Activated CD4-positive, alpha-beta T cell treated with anti-CD3 and anti-CD28 coated beads, Interleukin-2, amount 10 ng/mL, durations not matched to agents 24 days and 14 days (primary cell): ENCODE data around the gene LAPTM4A. TPM values are rescaled to one million over a fixed set of nuclear protein-coding genes. Genes with fewer than 3 reads are reported as not detected.

Source experiments
- DNase-seq: peaks from one replicate; pipeline ENCODE4 v3.0.0; 2022
- H3K27ac Mint-ChIP-seq: one replicate; pipeline ENCODE4 v1.8.0; 2022; ENCODE audit warnings: mild to moderate bottlenecking, mixed read lengths
- H3K27me3 Mint-ChIP-seq: one replicate; pipeline ENCODE4 v1.8.0; 2022; ENCODE audit warnings: mixed read lengths
- H3K36me3 Mint-ChIP-seq: one replicate; pipeline ENCODE4 v1.8.0; 2022; ENCODE audit warnings: low read depth, mild to moderate bottlenecking, mixed read lengths
- H3K4me1 Mint-ChIP-seq: one replicate; pipeline ENCODE4 v1.8.0; 2021; ENCODE audit warnings: mixed read lengths
- H3K4me3 Mint-ChIP-seq: one replicate; pipeline ENCODE4 v1.8.0; 2022; ENCODE audit warnings: mild to moderate bottlenecking, moderate library complexity, mixed read lengths
- H3K9me3 Mint-ChIP-seq: one replicate; pipeline ENCODE4 v1.8.0; 2021; ENCODE audit warnings: mixed read lengths
- intact Hi-C: fragments of 100-400 bp; cut with micrococcal nuclease; formaldehyde crosslinking; loops from one replicate; pipeline ENCODE4 v1.15.1; 2023
- total RNA-seq: library from RNA; stranded (reverse); gene quantifications from 2 replicates; pipeline ENCODE4 v1.2.3, GENCODE V29; 2022

LAPTM4A gene
- total RNA-seq, 1 donor from 2014 or later = 25.3 TPM

GRCh38 chr2:20069756-20070155, 18.3 kb upstream of the LAPTM4A start:
- no peak for DNase-seq
- Mint-ChIP-seq H3K4me1 (no peaks in the 10 kb centered on the region), H3K9me3 (no peaks in the 10 kb centered on the region), H3K4me3 (no peak overlapping the region), H3K36me3 (no peaks in the 10 kb centered on the region), H3K27ac (no peak overlapping the region), H3K27me3 (peaks cover 3% of the 10 kb centered on the region)
- intact Hi-C loops = no loop called here

- no peak for DNase-seq
- H3K27me3 Mint-ChIP-seq = peaks cover 3% of the 10 kb centered on the region
- no peaks in the 10 kb centered on the region for H3K9me3 Mint-ChIP-seq
- no peak overlapping the region for H3K4me3 Mint-ChIP-seq
- no peaks in the 10 kb centered on the region for H3K4me1 Mint-ChIP-seq
- no peak overlapping the region for H3K27ac Mint-ChIP-seq
- intact Hi-C loops = no loop called here
- H3K36me3 Mint-ChIP-seq = no peaks in the 10 kb centered on the region
Observed at GRCh38 chr2:20067992-20068584, 16.7 kb upstream of the LAPTM4A start.

- H3K27ac Mint-ChIP-seq = no peak overlapping the region
- no peak for DNase-seq
- H3K36me3 Mint-ChIP-seq = no peaks in the 10 kb centered on the region
Observed at GRCh38 chr2:20065885-20066602, 14.6 kb upstream of the LAPTM4A start.

GRCh38 chr2:20064841-20065240, 13.4 kb upstream of the LAPTM4A start:
- Mint-ChIP-seq H3K4me3 (no peak overlapping the region), H3K27ac (no peak overlapping the region), H3K9me3 (no peaks in the 10 kb centered on the region), H3K36me3 (no peaks in the 10 kb centered on the region), H3K4me1 (no peaks in the 10 kb centered on the region), H3K27me3 (peaks cover 7% of the 10 kb centered on the region)
- DNase-seq = no peak
- intact Hi-C loops = no loop called here

More at GRCh38 chr2:20065885-20066602, 14.6 kb upstream of the LAPTM4A start:
- Mint-ChIP-seq H3K27me3 (peaks cover 5% of the 10 kb centered on the region), H3K4me3 (no peak overlapping the region), H3K9me3 (no peaks in the 10 kb centered on the region), H3K4me1 (no peaks in the 10 kb centered on the region)
- intact Hi-C loops = no loop called here

GRCh38 chr2:20064421-20064820, 13.0 kb upstream of the LAPTM4A start:
- peaks cover 7% of the 10 kb centered on the region for H3K27me3 Mint-ChIP-seq
- intact Hi-C loops = no loop called here
- H3K36me3 Mint-ChIP-seq = no peaks in the 10 kb centered on the region
- H3K4me1 Mint-ChIP-seq = no peaks in the 10 kb centered on the region
- H3K9me3 Mint-ChIP-seq = no peaks in the 10 kb centered on the region
- no peak overlapping the region for H3K4me3 Mint-ChIP-seq
- no peak overlapping the region for H3K27ac Mint-ChIP-seq
- DNase-seq = no peak

GRCh38 chr2:20062615-20063545, 11.5 kb upstream of the LAPTM4A start:
- Mint-ChIP-seq H3K27me3 (peaks cover 13% of the 10 kb centered on the region), H3K9me3 (no peaks in the 10 kb centered on the region), H3K36me3 (no peaks in the 10 kb centered on the region), H3K4me3 (no peak overlapping the region), H3K4me1 (no peaks in the 10 kb centered on the region), H3K27ac (no peak overlapping the region)
- DNase-seq = no peak
- intact Hi-C loops = no loop called here

- intact Hi-C loops = no loop called here
- Mint-ChIP-seq H3K4me3 (no peak overlapping the region), H3K27ac (no peak overlapping the region), H3K4me1 (no peaks in the 10 kb centered on the region), H3K9me3 (peaks cover under 1% of the 10 kb centered on the region), H3K27me3 (peaks cover 22% of the 10 kb centered on the region), H3K36me3 (no peaks in the 10 kb centered on the region)
- no peak for DNase-seq
Observed at GRCh38 chr2:20061940-20062339, 10.5 kb upstream of the LAPTM4A start.

GRCh38 chr2:20061476-20061875, 10.0 kb upstream of the LAPTM4A start:
- intact Hi-C loops = no loop called here
- Mint-ChIP-seq H3K27ac (no peak overlapping the region), H3K36me3 (no peaks in the 10 kb centered on the region), H3K27me3 (peaks cover 27% of the 10 kb centered on the region), H3K9me3 (peaks cover 6% of the 10 kb centered on the region), H3K4me3 (no peak overlapping the region), H3K4me1 (no peaks in the 10 kb centered on the region)
- DNase-seq = no peak

- no peak overlapping the region for H3K4me3 Mint-ChIP-seq
- no peak for DNase-seq
- H3K9me3 Mint-ChIP-seq = peaks cover 6% of the 10 kb centered on the region
- no peaks in the 10 kb centered on the region for H3K36me3 Mint-ChIP-seq
- peaks cover 38% of the 10 kb centered on the region for H3K27me3 Mint-ChIP-seq
- H3K27ac Mint-ChIP-seq = no peak overlapping the region
- intact Hi-C loops = no loop called here
- no peaks in the 10 kb centered on the region for H3K4me1 Mint-ChIP-seq
Observed at GRCh38 chr2:20060106-20060505, 8.7 kb upstream of the LAPTM4A start.

- Mint-ChIP-seq H3K36me3 (no peaks in the 10 kb centered on the region), H3K27ac (no peak overlapping the region), H3K4me1 (no peaks in the 10 kb centered on the region), H3K4me3 (no peak overlapping the region), H3K9me3 (peaks cover 6% of the 10 kb centered on the region), H3K27me3 (peaks cover 47% of the 10 kb centered on the region)
- intact Hi-C loops = no loop called here
- no peak for DNase-seq
Observed at GRCh38 chr2:20057268-20057667, 5.8 kb upstream of the LAPTM4A start.

- intact Hi-C loops = no loop called here
- H3K36me3 Mint-ChIP-seq = no peaks in the 10 kb centered on the region
- peaks cover 7% of the 10 kb centered on the region for H3K4me1 Mint-ChIP-seq
- H3K9me3 Mint-ChIP-seq = peaks cover 6% of the 10 kb centered on the region
- no peak for DNase-seq
- H3K4me3 Mint-ChIP-seq = no peak overlapping the region
- H3K27ac Mint-ChIP-seq = no peak overlapping the region
- H3K27me3 Mint-ChIP-seq = peaks cover 40% of the 10 kb centered on the region
Observed at GRCh38 chr2:20054931-20055330, 3.5 kb upstream of the LAPTM4A start.

- peaks cover 6% of the 10 kb centered on the region for H3K9me3 Mint-ChIP-seq
- DNase-seq = no peak
- intact Hi-C loops = no loop called here
- peaks cover 14% of the 10 kb centered on the region for H3K4me1 Mint-ChIP-seq
- no peak overlapping the region for H3K27ac Mint-ChIP-seq
- H3K36me3 Mint-ChIP-seq = no peaks in the 10 kb centered on the region
- H3K4me3 Mint-ChIP-seq = no peak overlapping the region
- H3K27me3 Mint-ChIP-seq = peaks cover 40% of the 10 kb centered on the region
Observed at GRCh38 chr2:20054119-20054518, 2.7 kb upstream of the LAPTM4A start.

- H3K4me1 Mint-ChIP-seq = peaks cover 23% of the 10 kb centered on the region
- H3K4me3 Mint-ChIP-seq = no peak overlapping the region
- peaks cover 34% of the 10 kb centered on the region for H3K27me3 Mint-ChIP-seq
- intact Hi-C loops = no loop called here
- no peaks in the 10 kb centered on the region for H3K36me3 Mint-ChIP-seq
- H3K27ac Mint-ChIP-seq = no peak overlapping the region
- peaks cover 6% of the 10 kb centered on the region for H3K9me3 Mint-ChIP-seq
- DNase-seq = no peak
Observed at GRCh38 chr2:20052861-20053281, 1.4 kb upstream of the LAPTM4A start.
